ENCODE data around the gene ERO1B. TPM values are rescaled to one million over a fixed set of nuclear protein-coding genes. Genes with fewer than 3 reads are reported as not detected.
"Not testable (repeated sequence)": the region's sequence is repeated elsewhere in the genome, so short reads cannot be mapped to it uniquely, and the experiment has no call there.

ERO1B gene, protein sequence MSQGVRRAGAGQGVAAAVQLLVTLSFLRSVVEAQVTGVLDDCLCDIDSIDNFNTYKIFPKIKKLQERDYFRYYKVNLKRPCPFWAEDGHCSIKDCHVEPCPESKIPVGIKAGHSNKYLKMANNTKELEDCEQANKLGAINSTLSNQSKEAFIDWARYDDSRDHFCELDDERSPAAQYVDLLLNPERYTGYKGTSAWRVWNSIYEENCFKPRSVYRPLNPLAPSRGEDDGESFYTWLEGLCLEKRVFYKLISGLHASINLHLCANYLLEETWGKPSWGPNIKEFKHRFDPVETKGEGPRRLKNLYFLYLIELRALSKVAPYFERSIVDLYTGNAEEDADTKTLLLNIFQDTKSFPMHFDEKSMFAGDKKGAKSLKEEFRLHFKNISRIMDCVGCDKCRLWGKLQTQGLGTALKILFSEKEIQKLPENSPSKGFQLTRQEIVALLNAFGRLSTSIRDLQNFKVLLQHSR
- total RNA-seq (1 to 10 TPM; 4.4 to 6.3 (median 5.1) TPM), polyA plus RNA-seq (3.2 TPM)
- long read RNA-seq, donor 1, partial matches to known transcripts: 2 of 9 reads
- long read RNA-seq, donor 1, other reads (novel, unspliced or antisense): 7 of 9 reads
- long read RNA-seq, donor 2, partial matches to known transcripts: 0 of 3 reads
- long read RNA-seq, donor 2, other reads (novel, unspliced or antisense): 3 of 3 reads
- long read RNA-seq, donor 3, partial matches to known transcripts: 0 of 3 reads
- long read RNA-seq, donor 3, other reads (novel, unspliced or antisense): 3 of 3 reads
- long read RNA-seq, donor 4, partial matches to known transcripts: 0 of 1 reads
- long read RNA-seq, donor 4, other reads (novel, unspliced or antisense): 1 of 1 reads

DNA sequence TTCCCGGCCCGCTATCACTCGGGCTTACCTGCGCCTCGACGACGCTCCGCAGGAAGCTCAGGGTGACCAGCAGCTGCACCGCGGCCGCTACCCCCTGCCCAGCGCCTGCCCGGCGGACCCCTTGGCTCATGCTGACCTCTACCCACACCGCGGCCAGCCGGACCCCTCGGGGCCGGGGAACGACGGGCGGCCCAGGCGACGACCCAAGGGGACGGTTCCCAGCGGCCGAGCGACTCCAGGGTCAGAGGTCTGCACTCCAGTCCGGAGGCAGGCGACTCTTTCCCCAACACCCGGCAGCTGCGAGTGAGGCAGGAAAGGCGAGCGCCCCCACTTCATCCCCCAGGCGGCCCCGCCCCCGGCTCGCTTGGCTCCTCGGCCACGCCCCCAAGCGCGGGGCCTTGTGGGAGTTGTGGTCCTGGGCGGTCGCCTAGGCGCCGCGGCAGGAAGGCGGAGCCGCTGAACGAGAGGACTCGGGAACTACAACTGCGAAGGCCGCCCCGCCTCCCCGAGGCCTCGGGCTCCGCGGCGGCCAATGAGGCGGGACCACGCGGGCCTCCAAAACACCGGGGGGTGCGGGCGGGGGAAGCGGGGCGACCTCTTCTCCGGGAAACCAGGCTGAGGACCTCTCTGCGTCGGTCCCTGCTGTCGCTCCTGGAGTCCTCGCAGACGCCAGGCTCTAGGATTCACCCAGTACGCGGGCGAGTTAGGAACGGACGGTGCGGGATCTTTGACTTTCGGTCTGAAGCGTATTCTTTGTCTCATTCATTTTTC, at the start of gene ERO1B:
Gene ERO1B, minus strand, starts transcription at position 305 of the 771 bp plus-strand sequence. Its CDS starts 175 bp downstream, at position 130.
- H3K27me3 ChIP-seq (ENCODE audit: control insufficient read depth, insufficient read depth): no peaks in the 10 kb centered on the region
- intact Hi-C loops (cut with DNase I): loop anchor here in 1 of 4 donors (10.0 kb wide), 1 partner anchor 167 kb away; no protein-coding TSS in a partner anchor
- H3K4me3 ChIP-seq (ENCODE audit: low read length): peak within 1 kb of the TSS; percentile 95
- ATAC-seq (peak; percentile 100), DNase-seq (peak; percentile 97 to 99 (median 99))
- H3K4me1 ChIP-seq (ENCODE audit: control insufficient read depth, insufficient read depth, low read length): no peaks in the 10 kb centered on the region
- H3K27ac ChIP-seq (ENCODE audit: low read length): peak within 1 kb of the TSS; percentile 54
- under 1% methylated on average over 81 of the region's 81 CpGs for WGBS
- no peaks in the 10 kb centered on the region for H3K9me3 ChIP-seq (ENCODE audit: control insufficient read depth, low read length)

DNA sequence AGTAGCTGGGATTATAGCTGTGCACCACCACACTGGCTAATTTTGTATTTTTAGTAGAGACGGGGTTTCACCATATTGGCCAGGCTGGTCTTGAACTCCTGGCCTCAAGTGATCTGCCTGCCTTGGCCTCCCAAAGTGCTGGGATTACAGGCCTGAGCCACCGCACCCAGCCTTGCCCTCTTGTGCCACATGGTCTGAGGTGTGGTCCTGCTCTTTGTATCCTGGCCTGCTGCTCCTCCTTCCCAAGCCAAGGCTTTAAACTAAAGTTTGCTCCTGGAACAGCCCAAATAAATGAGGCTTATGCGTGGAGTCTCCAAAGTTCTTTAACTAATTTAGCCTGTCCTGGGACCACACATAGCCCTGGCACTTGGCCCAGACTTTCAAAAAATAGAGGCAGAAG, 49.7 kb upstream of the ERO1B start:
- DNase-seq; H3K4me1 ChIP-seq (ENCODE audit: control insufficient read depth, insufficient read depth, low read length); intact Hi-C loops (cut with DNase I); H3K9me3 ChIP-seq (ENCODE audit: control insufficient read depth, low read length); ATAC-seq; H3K27me3 ChIP-seq (ENCODE audit: control insufficient read depth, insufficient read depth); H3K27ac ChIP-seq (ENCODE audit: low read length); H3K4me3 ChIP-seq (ENCODE audit: low read length): not testable (repeated sequence)
- WGBS: 88% methylated on average over 3 of the region's 3 CpGs

DNA sequence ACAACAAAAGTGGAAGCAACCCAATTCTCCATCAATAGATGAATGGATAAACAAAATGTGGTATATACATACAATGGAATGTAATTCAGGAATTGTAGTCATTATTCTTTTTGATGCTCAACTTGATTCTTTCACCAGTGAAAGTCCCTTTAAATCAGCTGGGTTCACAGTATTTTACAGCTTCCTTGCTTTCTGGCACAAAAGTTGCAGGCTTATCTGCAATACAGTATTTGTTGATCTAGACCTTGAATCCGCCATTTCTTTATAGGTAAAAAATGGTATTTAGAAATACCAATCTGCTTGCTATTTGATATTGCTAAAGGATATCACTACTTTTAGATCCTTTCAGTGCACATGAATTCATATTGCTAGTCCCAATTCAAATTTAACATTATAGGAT, 44.7 kb upstream of the ERO1B start:
- H3K27me3 ChIP-seq (ENCODE audit: control insufficient read depth, insufficient read depth): no peaks in the 10 kb centered on the region
- no peaks in the 10 kb centered on the region for H3K4me1 ChIP-seq (ENCODE audit: control insufficient read depth, insufficient read depth, low read length)
- intact Hi-C loops (cut with DNase I): no loop called here
- no peaks in the 10 kb centered on the region for H3K9me3 ChIP-seq (ENCODE audit: control insufficient read depth, low read length)
- H3K27ac ChIP-seq (ENCODE audit: low read length): no peak overlapping the region
- no peak overlapping the region for H3K4me3 ChIP-seq (ENCODE audit: low read length)
- DNase-seq: no peak
- 0% methylated on average over 1 of the region's 1 CpG for WGBS
- no peak for ATAC-seq

DNA sequence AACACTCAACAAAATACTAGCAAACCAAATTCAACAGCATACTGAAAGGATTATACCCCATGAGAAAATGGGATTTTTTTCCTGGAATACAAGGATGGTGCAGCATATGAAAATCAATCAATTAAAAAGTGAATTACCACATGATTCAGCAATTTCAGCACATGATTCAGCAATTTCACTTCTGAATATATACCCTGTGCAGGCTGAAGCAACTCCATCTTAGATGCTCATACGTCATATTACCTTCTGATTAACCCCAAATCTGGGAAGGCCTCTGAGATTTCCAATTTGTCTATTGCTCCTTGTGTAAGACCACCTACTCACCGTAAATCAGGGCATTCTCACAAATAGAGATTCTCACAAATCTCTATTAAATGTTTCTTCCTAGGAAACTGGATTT, 43.8 kb upstream of the ERO1B start:
- ATAC-seq (no peak), DNase-seq (no peak)
- Histone ChIP-seq H3K27ac (ENCODE audit: low read length) (no peak overlapping the region), H3K27me3 (ENCODE audit: control insufficient read depth, insufficient read depth) (no peaks in the 10 kb centered on the region), H3K9me3 (ENCODE audit: control insufficient read depth, low read length) (no peaks in the 10 kb centered on the region), H3K4me1 (ENCODE audit: control insufficient read depth, insufficient read depth, low read length) (no peaks in the 10 kb centered on the region), H3K4me3 (ENCODE audit: low read length) (no peak overlapping the region)
- 92% methylated on average over 2 of the region's 2 CpGs for WGBS
- intact Hi-C loops (cut with DNase I): no loop called here

DNA sequence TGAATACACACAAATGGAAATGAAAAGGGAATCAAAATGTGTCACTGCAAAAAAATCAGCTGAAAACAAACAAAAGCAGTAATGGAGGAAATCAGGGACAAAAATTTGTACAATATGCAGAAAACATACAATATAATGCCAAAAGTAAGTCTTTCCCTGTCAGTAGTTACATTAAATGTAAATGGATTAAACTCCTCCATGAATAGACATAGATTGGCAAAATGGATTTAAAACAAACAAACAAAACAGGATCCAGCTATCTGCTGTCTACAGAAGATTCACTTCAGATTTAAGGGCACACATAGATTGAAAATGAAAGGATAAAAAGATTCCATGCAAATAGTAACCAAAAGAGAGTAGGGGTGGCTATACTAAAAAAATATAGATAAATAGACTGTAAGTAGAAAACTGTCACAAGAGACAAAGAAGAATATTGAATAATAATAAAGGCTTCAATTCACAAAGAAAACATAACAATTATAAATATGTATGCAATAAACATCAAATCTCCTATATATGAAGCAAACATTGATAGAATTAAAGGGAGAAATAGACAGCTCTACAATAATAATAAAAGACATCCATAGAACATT, 42.2 kb upstream of the ERO1B start:
- Histone ChIP-seq H3K27ac (ENCODE audit: low read length) (no peak overlapping the region), H3K9me3 (ENCODE audit: control insufficient read depth, low read length) (no peaks in the 10 kb centered on the region), H3K27me3 (ENCODE audit: control insufficient read depth, insufficient read depth) (no peaks in the 10 kb centered on the region), H3K4me3 (ENCODE audit: low read length) (no peak overlapping the region), H3K4me1 (ENCODE audit: control insufficient read depth, insufficient read depth, low read length) (no peaks in the 10 kb centered on the region)
- DNase-seq (no peak), ATAC-seq (no peak)
- intact Hi-C loops (cut with DNase I): no loop called here

DNA sequence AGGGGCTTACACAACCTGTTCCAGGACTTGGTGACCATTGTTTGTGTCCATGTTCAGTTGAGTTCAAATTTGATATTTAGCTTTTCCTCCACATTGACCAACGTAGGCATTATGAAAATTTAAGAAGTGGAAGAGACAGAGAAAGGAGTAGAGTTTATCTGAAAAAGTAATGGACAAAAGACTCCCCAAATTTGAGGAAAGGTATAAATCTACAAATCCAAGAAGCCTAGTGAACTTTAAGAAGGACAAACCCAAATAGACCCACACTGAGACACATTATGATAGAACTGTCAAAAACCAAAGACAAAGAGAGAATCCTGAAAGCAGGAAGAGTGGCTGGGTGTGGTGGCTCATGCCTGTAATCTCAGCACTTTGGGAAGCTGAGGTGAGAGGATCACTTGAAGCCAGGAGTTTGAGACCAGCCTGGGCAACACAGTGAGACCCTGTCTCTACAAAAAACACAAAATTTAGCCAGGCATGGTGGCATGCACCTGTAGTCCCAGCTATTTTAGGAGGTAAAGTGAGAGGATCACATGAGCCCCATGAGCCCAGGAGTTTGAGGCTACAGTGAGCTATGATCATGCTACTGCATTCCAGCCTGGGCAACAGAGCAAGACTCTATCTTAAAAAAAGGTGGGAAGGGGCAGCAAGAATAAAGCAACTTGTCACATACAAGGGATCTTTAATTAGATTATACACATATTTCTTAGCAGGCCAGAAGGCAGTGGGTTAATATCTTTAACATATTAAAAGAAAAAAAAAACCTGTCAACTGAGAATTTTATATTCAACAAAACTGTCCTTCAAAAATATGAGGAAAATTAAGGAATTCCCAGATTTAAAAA, 41.0 kb upstream of the ERO1B start:
- Histone ChIP-seq H3K27ac (ENCODE audit: low read length) (no peak overlapping the region), H3K4me1 (ENCODE audit: control insufficient read depth, insufficient read depth, low read length) (no peaks in the 10 kb centered on the region), H3K4me3 (ENCODE audit: low read length) (no peak overlapping the region), H3K27me3 (ENCODE audit: control insufficient read depth, insufficient read depth) (no peaks in the 10 kb centered on the region), H3K9me3 (ENCODE audit: control insufficient read depth, low read length) (no peaks in the 10 kb centered on the region)
- WGBS: 0% methylated on average over 1 of the region's 1 CpG
- intact Hi-C loops (cut with DNase I): no loop called here
- DNase-seq: no peak
- ATAC-seq: no peak

DNA sequence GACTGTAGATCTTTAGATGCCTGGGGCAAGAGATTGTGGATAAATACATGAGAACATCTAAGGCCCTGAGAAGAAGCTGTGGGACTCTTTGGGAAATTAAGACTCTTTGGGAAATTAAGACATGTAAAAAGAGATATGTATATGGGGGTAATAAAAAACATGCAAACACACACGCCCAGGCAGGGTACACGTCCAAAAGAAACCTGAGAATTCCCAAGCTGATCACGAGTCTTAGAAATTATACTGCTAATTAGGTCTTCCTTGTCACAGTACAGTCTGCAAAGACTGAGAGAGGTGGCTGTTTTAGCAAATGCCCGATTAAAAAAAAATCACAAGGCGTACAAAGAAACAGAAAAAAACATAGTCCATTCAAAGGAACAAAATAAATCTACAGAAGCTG, 39.3 kb upstream of the ERO1B start:
- ATAC-seq (no peak), DNase-seq (no peak)
- Histone ChIP-seq H3K27ac (ENCODE audit: low read length) (no peak overlapping the region), H3K4me1 (ENCODE audit: control insufficient read depth, insufficient read depth, low read length) (no peaks in the 10 kb centered on the region), H3K9me3 (ENCODE audit: control insufficient read depth, low read length) (no peaks in the 10 kb centered on the region), H3K27me3 (ENCODE audit: control insufficient read depth, insufficient read depth) (no peaks in the 10 kb centered on the region), H3K4me3 (ENCODE audit: low read length) (no peak overlapping the region)
- intact Hi-C loops (cut with DNase I): no loop called here
- WGBS: 85% methylated on average over 5 of the region's 5 CpGs

DNA sequence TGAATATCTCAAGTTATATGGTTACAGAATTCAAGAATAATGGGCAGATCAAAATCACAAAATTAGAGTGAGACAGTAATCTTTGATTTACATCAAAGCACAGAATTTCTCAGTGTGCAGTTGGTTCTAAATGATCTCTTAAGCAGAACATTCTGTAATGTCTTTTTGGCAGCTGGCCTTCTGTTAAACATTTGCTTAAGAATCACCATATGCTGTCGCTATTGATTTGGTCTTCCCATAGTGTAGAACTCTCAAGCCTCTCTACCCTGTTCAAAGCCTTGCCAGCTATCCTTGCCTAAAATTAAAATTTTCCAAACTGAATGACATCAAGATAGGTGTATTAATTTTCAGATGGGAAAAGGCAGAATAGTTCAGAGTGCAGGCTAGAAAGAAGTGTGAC, 38.9 kb upstream of the ERO1B start:
- no peaks in the 10 kb centered on the region for H3K4me1 ChIP-seq (ENCODE audit: control insufficient read depth, insufficient read depth, low read length)
- H3K4me3 ChIP-seq (ENCODE audit: low read length): no peak overlapping the region
- H3K9me3 ChIP-seq (ENCODE audit: control insufficient read depth, low read length): no peaks in the 10 kb centered on the region
- 88% methylated on average over 1 of the region's 1 CpG for WGBS
- H3K27ac ChIP-seq (ENCODE audit: low read length): no peak overlapping the region
- no peaks in the 10 kb centered on the region for H3K27me3 ChIP-seq (ENCODE audit: control insufficient read depth, insufficient read depth)
- no peak for ATAC-seq
- no peak for DNase-seq
- intact Hi-C loops (cut with DNase I): no loop called here

DNA sequence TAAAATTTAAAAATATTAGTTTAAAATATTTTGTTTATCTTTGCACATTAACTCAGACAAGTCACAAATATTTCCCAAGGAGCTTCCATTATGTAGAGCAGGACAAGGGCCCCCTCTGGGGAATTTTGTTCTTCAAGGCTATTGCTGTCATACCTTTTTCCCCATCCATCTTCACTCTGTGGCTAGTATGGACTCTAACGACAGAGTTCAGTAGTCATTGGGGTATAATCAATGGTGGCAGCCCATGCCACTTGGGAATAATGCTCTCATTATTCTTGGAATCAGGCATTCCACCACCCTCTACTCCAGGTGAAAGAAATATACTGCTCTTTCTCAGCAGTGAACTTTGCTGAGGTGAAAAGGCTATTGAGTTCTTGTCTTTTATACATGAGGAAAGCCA, 38.5 kb upstream of the ERO1B start:
- Histone ChIP-seq H3K27ac (ENCODE audit: low read length) (no peak overlapping the region), H3K9me3 (ENCODE audit: control insufficient read depth, low read length) (no peaks in the 10 kb centered on the region), H3K27me3 (ENCODE audit: control insufficient read depth, insufficient read depth) (no peaks in the 10 kb centered on the region), H3K4me3 (ENCODE audit: low read length) (no peak overlapping the region), H3K4me1 (ENCODE audit: control insufficient read depth, insufficient read depth, low read length) (no peaks in the 10 kb centered on the region)
- ATAC-seq: no peak
- intact Hi-C loops (cut with DNase I): no loop called here
- WGBS: 77% methylated on average over 1 of the region's 1 CpG
- DNase-seq: no peak

DNA sequence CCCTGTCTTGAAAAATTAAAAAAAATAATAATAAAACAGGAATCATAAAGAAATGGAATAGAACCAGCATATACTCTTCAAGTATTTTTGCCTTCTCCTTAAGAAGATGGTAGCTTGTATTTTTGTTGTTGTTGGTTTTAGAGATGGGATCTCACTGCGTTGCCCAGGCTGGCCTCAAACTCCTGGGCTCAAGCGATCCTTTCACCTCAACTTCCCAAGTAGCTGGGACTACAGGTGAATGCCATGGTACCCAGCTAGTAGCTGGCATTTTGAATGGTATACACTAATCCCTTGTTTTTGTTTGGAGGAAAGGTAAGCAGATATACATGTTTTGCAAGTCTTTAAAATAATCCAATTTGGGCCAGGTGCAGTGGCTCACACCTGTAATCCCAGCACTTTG, 34.7 kb upstream of the ERO1B start:
- 89% methylated on average over 2 of the region's 2 CpGs for WGBS
- H3K4me3 ChIP-seq (ENCODE audit: low read length): no peak overlapping the region
- no peaks in the 10 kb centered on the region for H3K4me1 ChIP-seq (ENCODE audit: control insufficient read depth, insufficient read depth, low read length)
- no peaks in the 10 kb centered on the region for H3K27me3 ChIP-seq (ENCODE audit: control insufficient read depth, insufficient read depth)
- no peak for ATAC-seq
- H3K9me3 ChIP-seq (ENCODE audit: control insufficient read depth, low read length): no peaks in the 10 kb centered on the region
- DNase-seq: no peak
- intact Hi-C loops (cut with DNase I): no loop called here
- no peak overlapping the region for H3K27ac ChIP-seq (ENCODE audit: low read length)

Measured in right cardiac atrium (tissue), 5 donors.